Effector memory CD8-positive, alpha-beta T cell (primary cell): Measurements from ENCODE around the gene EGFL6.

Experiments used
- ATAC-seq: fragments of 150-1000 bp; cut with Tn5 transposase; replicated peaks from 2 replicates; pipeline ENCODE4 v1.10.0; 2021; ENCODE audit warnings: mild to moderate bottlenecking, moderate library complexity
- DNase-seq, 3 experiments: peaks; one replicate each; pipeline ENCODE4 v3.0.0; 2021
- H3K27ac Mint-ChIP-seq, 2 donors: one replicate each; pipeline ENCODE4 v1.8.0; 2022; ENCODE audit warnings: mild to moderate bottlenecking in 2 of 2, mixed read lengths in 2 of 2, moderate library complexity in 2 of 2
- H3K27me3 Mint-ChIP-seq, 2 donors: one replicate each; pipeline ENCODE4 v1.8.0; 2022; ENCODE audit warnings: mixed read lengths in 2 of 2
- H3K36me3 Mint-ChIP-seq: one replicate; pipeline ENCODE4 v1.8.0; 2022; ENCODE audit warnings: mild to moderate bottlenecking, moderate library complexity, mixed read lengths; ENCODE audit not compliant: insufficient read depth
- H3K4me1 Mint-ChIP-seq, 2 donors: one replicate each; pipeline ENCODE4 v1.8.0; 2022; ENCODE audit warnings: low read depth in 2 of 2, mixed read lengths in 2 of 2
- H3K4me3 Mint-ChIP-seq, 2 donors: one replicate each; pipeline ENCODE4 v1.8.0; 2022; ENCODE audit warnings: mild to moderate bottlenecking in 2 of 2, mixed read lengths in 2 of 2, moderate library complexity in 2 of 2
- H3K9me3 Mint-ChIP-seq, 2 donors: one replicate each; pipeline ENCODE4 v1.8.0; 2022; ENCODE audit warnings: mixed read lengths in 2 of 2
- total RNA-seq, 9 experiments: gene quantifications; one replicate each; lab custom pipeline; 2026; lab: John Stamatoyannopoulos, UW

EGFL6 gene, protein sequence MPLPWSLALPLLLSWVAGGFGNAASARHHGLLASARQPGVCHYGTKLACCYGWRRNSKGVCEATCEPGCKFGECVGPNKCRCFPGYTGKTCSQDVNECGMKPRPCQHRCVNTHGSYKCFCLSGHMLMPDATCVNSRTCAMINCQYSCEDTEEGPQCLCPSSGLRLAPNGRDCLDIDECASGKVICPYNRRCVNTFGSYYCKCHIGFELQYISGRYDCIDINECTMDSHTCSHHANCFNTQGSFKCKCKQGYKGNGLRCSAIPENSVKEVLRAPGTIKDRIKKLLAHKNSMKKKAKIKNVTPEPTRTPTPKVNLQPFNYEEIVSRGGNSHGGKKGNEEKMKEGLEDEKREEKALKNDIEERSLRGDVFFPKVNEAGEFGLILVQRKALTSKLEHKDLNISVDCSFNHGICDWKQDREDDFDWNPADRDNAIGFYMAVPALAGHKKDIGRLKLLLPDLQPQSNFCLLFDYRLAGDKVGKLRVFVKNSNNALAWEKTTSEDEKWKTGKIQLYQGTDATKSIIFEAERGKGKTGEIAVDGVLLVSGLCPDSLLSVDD
- total RNA-seq: 0 to 2.2 (median 0.55) reads per million in 9 experiments

DNA sequence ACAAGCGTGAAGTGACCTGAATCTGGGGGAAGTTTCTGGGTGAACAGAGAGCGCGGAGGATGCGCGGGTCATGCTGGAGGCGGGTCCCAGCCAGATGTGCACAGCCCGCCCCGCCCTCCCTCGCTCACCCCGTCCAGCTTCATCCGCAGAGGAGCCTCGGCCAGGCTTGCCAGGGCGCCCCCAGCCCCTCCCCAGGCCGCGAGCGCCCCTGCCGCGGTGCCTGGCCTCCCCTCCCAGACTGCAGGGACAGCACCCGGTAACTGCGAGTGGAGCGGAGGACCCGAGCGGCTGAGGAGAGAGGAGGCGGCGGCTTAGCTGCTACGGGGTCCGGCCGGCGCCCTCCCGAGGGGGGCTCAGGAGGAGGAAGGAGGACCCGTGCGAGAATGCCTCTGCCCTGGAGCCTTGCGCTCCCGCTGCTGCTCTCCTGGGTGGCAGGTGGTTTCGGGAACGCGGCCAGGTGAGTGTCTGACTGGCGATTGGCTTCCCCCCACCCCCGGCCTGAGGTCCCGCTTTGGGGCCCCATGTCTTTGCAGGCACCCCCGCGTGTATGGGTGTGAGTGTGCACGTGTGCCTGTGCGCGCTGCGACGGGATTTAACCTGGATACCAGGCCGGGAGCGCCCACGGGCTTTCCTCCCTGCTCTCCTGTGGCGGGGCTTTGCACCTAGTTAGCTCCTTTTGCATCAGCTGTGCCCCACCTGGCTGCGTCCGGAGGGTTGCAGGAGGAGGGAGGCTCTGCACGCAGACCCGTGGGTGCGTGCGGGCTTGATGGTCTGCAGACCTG lies at the start of gene EGFL6:
TSS of gene EGFL6 (plus strand) at position 123 of the 782 bp plus-strand sequence. CDS start at position 384, 261 bp downstream.
- ATAC-seq: peak; percentile 19
- H3K36me3 Mint-ChIP-seq: no peaks in the 10 kb centered on the region
- H3K4me1 Mint-ChIP-seq: peaks cover 0 to 2% of the 10 kb centered on the region in 2 donors
- peaks cover 10 to 33% of the 10 kb centered on the region in 2 donors for H3K27me3 Mint-ChIP-seq
- no peaks in the 10 kb centered on the region for H3K9me3 Mint-ChIP-seq
- H3K27ac Mint-ChIP-seq: no peak within 1 kb of the TSS
- H3K4me3 Mint-ChIP-seq: peak within 1 kb of the TSS; percentile 37 to 67
- no peak for DNase-seq

DNA sequence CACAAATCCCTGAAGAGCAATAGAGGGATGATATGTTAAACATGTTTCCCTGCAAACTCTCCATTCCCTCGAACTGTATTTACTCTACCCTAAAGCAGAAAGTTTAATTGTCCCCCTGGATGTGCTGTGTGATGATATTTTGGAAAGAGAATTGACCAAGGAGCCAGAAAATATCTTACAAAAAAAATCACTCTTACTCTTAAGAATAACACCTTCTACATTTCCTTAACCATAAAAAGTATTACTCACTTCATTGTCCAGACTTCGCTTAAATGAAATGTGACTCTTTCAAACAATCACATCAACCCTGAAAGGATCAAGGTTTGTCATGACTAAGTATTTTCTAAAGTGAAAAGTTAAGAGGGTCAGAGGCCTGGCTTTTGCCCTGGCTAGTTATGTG lies 49.0 kb upstream of the EGFL6 start:
- Mint-ChIP-seq H3K4me1 (no peaks in the 10 kb centered on the region), H3K27me3 (no peaks in the 10 kb centered on the region)
- no peak for ATAC-seq

DNA sequence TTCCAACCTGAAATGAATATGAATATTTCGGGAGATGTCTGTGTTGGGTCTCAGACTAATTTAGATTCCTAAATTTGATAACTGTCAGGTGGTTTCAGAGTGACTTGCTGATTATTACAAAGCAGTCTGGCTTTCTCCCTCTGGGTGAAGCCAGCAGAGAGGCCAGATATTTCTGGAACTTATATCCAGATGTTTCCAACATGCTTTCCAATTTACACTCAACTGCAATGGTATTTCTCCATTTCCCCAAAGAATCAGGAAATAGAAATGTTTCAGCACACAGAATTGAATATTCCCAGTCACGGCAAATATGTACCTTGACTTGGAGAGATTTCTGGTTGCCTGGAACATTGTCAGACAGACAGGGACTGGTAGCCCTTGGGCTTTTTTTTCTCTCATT lies 48.5 kb upstream of the EGFL6 start:
- H3K9me3 Mint-ChIP-seq: no peaks in the 10 kb centered on the region
- no peak overlapping the region for H3K27ac Mint-ChIP-seq
- DNase-seq (no peak), ATAC-seq (no peak)
- H3K4me3 Mint-ChIP-seq: no peak overlapping the region
- H3K27me3 Mint-ChIP-seq: no peaks in the 10 kb centered on the region
- no peaks in the 10 kb centered on the region for H3K4me1 Mint-ChIP-seq
- no peaks in the 10 kb centered on the region for H3K36me3 Mint-ChIP-seq

More for the DNA sequence above, 49.0 kb upstream of the EGFL6 start:
- Mint-ChIP-seq H3K4me3 (no peak overlapping the region), H3K9me3 (no peaks in the 10 kb centered on the region), H3K36me3 (no peaks in the 10 kb centered on the region), H3K27ac (no peak overlapping the region)
- DNase-seq: no peak

DNA sequence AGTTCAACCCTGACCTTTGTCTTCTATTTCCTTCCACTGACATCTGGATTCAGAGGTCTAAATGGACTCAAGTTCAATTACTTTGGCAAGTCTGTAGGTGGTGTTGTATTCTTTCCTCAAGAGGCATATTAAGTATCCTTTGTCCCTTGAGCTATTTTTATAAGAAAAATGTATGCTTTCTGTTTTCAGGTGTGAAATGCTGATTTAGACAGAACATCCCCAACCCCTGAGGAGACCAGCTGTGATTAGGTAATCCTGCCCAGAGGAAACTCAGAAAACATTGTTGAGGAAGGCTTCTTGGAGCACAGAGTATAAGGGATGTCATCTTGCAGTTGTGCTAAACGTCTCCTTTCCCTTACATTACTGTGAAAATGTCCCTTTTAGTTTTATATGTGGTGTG lies 46.6 kb upstream of the EGFL6 start:
- ATAC-seq (no peak), DNase-seq (no peak)
- H3K4me3 Mint-ChIP-seq: no peak overlapping the region
- no peaks in the 10 kb centered on the region for H3K36me3 Mint-ChIP-seq
- H3K27ac Mint-ChIP-seq: no peak overlapping the region
- no peaks in the 10 kb centered on the region for H3K4me1 Mint-ChIP-seq
- no peaks in the 10 kb centered on the region for H3K27me3 Mint-ChIP-seq
- no peaks in the 10 kb centered on the region for H3K9me3 Mint-ChIP-seq

DNA sequence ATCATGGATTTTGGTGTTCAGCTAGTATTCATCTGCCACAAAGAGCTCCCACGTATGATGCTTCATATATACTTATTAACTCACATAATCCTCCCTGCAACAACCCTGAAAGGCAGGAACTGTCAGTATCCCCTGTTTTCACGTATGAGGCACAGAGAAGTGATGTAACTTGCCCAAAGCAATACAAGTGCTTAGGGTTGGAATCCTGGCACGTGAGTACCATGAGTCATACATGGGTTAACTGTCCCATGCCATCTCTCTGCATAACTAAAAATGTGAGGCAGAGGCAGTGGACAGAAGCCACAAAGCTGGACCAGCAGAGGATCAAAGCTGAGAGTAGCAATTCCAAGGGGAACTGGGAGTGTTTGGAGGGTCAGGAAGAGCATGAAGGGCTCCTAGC lies 35.7 kb upstream of the EGFL6 start:
- H3K9me3 Mint-ChIP-seq: no peaks in the 10 kb centered on the region
- H3K27me3 Mint-ChIP-seq: peaks cover 7 to 18% of the 10 kb centered on the region in 2 donors
- no peak overlapping the region for H3K4me3 Mint-ChIP-seq
- ATAC-seq (no peak), DNase-seq (no peak)
- H3K27ac Mint-ChIP-seq: no peak overlapping the region
- no peaks in the 10 kb centered on the region for H3K4me1 Mint-ChIP-seq
- no peaks in the 10 kb centered on the region for H3K36me3 Mint-ChIP-seq

DNA sequence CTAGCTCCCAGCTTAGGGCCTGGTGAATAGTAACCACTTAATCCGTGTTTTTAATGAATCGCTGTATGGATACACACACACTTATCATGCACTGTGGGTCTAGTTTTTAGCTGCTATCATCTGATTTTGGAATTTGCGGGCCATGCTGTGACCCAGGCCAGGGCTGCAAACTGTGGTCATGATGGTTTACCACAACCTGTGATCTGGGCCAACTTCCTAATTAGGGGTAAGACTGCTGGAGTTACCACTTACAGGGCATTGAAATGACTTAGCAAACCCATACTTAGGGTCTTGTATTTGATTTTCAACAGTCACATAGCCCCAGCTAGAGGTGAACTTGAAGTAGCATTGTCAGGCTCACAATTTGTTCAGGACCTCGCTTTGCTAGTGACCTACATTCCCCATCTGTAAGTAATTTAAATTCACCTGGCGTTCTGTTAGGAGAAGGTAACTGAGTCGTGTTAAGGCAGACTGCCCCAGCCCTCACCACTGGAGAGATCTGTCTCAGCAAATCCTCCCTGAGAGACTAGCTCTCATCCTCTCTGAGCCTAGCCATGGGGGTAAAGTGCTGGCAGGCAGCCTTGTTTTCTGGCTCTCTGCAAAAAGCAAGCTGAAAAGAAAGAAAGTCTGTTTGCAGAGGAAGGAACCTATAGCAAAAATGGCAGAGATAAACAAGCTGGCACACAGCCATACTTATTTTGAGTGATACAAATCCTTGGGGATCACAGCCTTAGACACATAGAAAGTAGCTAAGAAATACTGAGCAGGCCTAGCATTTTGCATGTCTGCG lies 33.8 kb upstream of the EGFL6 start:
- no peak overlapping the region for H3K27ac Mint-ChIP-seq
- H3K4me1 Mint-ChIP-seq: no peaks in the 10 kb centered on the region
- DNase-seq (no peak), ATAC-seq (no peak)
- H3K36me3 Mint-ChIP-seq: no peaks in the 10 kb centered on the region
- H3K27me3 Mint-ChIP-seq: peaks cover 7 to 9% of the 10 kb centered on the region in 2 donors
- H3K9me3 Mint-ChIP-seq: no peaks in the 10 kb centered on the region
- no peak overlapping the region for H3K4me3 Mint-ChIP-seq

DNA sequence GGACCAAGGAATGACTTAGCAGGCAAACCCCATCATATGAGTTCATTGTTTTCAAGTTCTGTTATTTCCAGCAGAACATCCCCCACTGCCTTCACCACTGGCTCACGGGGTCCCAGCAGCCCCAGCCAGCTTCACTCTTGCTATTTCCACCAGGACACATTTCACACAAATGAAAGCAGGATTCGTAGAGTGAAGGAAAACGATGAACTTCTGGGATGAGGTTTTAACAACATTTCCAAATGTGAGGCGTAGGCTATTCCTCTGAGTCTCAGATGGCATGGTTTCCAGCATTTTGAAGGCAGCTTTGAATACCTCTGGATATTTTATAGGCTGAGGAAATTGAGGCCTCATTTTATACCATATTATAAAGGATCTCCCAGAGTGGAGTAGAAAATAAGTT lies 32.9 kb upstream of the EGFL6 start:
- ATAC-seq (no peak), DNase-seq (no peak)
- no peak overlapping the region for H3K4me3 Mint-ChIP-seq
- peaks cover 5% of the 10 kb centered on the region in 2 donors for H3K27me3 Mint-ChIP-seq
- no peaks in the 10 kb centered on the region for H3K4me1 Mint-ChIP-seq
- H3K36me3 Mint-ChIP-seq: no peaks in the 10 kb centered on the region
- H3K27ac Mint-ChIP-seq: no peak overlapping the region
- no peaks in the 10 kb centered on the region for H3K9me3 Mint-ChIP-seq

DNA sequence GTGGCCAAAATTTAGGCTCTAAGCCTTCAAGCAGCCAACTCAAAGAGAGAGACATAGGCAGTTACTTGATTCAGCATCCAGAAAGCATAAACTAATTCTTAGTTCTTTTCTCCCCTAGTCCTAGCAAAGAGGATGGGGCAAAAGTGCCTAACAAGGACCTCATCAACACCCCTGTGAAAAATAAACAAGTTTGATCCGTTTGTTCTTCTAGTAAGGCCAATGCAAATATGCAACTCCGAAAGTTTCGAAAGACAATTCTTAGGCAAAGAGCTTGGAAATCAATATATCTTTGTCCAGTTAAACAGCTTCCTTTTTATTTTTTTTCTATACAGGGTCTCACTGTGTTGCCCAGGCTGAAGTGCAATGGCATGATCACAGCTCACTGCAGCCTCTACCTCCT lies 31.0 kb upstream of the EGFL6 start:
- Mint-ChIP-seq H3K27ac (no peak overlapping the region), H3K9me3 (no peaks in the 10 kb centered on the region), H3K36me3 (no peaks in the 10 kb centered on the region), H3K4me3 (no peak overlapping the region), H3K4me1 (no peaks in the 10 kb centered on the region), H3K27me3 (no peaks in the 10 kb centered on the region)
- DNase-seq (no peak), ATAC-seq (no peak)

DNA sequence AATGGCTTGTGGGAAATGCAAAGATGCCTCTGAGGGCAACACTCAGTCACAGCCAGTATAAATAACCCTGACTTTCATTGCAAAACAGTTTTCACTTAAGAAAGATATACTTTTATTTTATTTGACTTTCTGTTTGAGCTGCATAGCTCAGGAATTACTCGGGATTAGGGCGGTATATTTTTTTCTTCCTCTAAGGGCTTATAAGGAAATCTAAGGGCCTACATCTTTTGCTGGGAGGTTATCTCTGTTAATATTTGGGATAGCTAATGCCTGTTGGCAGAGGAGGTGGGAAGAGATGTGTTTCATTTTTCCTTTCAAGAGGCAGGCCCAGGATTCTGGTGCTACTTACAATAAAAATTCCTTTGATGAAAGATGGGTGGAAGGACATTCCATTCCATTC lies 28.8 kb upstream of the EGFL6 start:
- no peaks in the 10 kb centered on the region for H3K4me1 Mint-ChIP-seq
- H3K36me3 Mint-ChIP-seq: no peaks in the 10 kb centered on the region
- no peak overlapping the region for H3K27ac Mint-ChIP-seq
- no peak for ATAC-seq
- H3K4me3 Mint-ChIP-seq: no peak overlapping the region
- H3K27me3 Mint-ChIP-seq: no peaks in the 10 kb centered on the region
- no peaks in the 10 kb centered on the region for H3K9me3 Mint-ChIP-seq
- DNase-seq: no peak

DNA sequence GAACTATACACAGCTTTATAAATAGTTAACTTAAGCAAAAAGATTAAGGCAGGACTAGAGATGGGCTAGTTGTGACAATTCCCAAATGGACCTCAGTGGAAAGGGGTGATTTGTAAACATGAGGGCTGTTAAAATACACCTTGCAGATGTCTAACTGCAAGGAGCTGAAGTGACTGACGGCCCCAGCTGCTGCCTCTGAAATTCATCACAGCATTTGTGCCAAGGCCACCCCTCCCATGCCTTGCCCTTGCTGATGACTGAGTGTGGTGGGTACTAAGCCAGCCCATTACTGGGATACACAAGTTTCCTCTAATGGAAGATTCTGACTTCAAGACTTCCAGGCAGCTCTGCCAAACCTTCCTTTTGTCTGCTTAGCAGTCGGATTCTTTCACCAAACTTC lies 23.7 kb upstream of the EGFL6 start:
- Mint-ChIP-seq H3K9me3 (no peaks in the 10 kb centered on the region), H3K36me3 (no peaks in the 10 kb centered on the region), H3K27me3 (peaks cover 11 to 17% of the 10 kb centered on the region in 2 donors), H3K4me1 (no peaks in the 10 kb centered on the region), H3K27ac (no peak overlapping the region), H3K4me3 (no peak overlapping the region)
- DNase-seq: no peak
- ATAC-seq: no peak

DNA sequence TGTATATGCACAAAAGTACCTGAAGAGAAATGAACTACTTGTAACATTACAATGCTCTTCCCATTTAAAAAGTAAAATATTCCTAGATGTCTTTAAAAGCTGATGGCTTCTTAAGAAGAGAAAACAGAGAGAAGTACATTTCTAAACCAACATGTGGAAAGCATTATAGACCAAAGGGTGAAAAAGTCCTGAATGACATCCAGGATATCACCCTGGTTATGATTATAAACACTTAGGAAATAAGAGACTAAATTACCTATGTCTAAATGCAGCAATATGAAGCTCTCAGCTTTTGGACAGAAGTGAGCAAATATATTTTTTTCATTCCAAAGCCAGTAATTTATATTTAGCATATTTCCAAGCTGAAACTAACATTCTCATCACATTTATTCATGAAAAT lies 21.7 kb upstream of the EGFL6 start:
- Mint-ChIP-seq H3K36me3 (no peaks in the 10 kb centered on the region), H3K27ac (no peak overlapping the region), H3K9me3 (no peaks in the 10 kb centered on the region), H3K27me3 (peaks cover 15 to 20% of the 10 kb centered on the region in 2 donors), H3K4me3 (no peak overlapping the region), H3K4me1 (no peaks in the 10 kb centered on the region)
- DNase-seq (no peak), ATAC-seq (no peak)

DNA sequence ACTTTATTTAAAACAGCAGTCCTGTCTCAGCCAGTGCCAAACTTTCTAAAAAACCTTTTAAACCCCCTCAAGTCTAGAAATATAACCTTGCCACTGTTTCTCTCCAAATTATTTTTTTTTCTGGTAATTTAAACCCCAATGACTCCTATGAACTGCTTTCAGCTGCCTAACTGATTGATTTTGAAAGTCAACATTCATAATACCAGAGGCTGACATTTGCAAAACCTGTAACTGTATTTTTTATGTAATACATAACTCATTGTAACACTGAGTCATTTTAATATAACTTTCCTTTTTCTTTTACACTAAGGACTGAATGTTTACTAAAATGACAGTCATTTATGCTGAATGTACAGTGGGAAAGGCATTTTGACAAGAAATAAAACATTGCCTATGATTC lies 19.1 kb upstream of the EGFL6 start:
- peaks cover 20 to 23% of the 10 kb centered on the region in 2 donors for H3K27me3 Mint-ChIP-seq
- H3K4me1 Mint-ChIP-seq: no peaks in the 10 kb centered on the region
- no peaks in the 10 kb centered on the region for H3K36me3 Mint-ChIP-seq
- no peak for DNase-seq
- no peaks in the 10 kb centered on the region for H3K9me3 Mint-ChIP-seq
- no peak for ATAC-seq
- no peak overlapping the region for H3K27ac Mint-ChIP-seq
- H3K4me3 Mint-ChIP-seq: no peak overlapping the region

DNA sequence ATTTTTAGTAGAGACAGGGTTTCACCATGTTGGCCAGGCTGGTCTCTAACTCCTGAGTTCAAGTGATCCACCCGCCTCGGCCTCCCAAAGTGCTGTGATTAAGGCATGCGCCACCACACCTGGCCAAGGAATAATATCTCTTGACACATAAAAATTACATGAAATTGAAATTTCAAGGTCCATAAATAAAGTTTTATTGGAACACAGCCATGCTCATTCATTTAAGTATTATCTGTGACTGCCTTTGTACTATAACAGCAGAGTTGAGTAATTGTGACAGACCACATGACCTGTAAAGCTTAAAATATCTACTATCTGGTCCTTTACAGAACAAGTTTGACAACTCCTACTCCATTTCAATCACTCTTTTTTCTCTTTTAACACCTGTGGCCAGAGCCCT lies 17.8 kb upstream of the EGFL6 start:
- H3K36me3 Mint-ChIP-seq: no peaks in the 10 kb centered on the region
- H3K27ac Mint-ChIP-seq: no peak overlapping the region
- no peak for ATAC-seq
- H3K4me1 Mint-ChIP-seq: no peaks in the 10 kb centered on the region
- H3K4me3 Mint-ChIP-seq: no peak overlapping the region
- H3K27me3 Mint-ChIP-seq: peaks cover 20 to 23% of the 10 kb centered on the region in 2 donors
- no peak for DNase-seq
- H3K9me3 Mint-ChIP-seq: no peaks in the 10 kb centered on the region
